Measurements from ENCODE around the gene ALKAL2.

DNA sequence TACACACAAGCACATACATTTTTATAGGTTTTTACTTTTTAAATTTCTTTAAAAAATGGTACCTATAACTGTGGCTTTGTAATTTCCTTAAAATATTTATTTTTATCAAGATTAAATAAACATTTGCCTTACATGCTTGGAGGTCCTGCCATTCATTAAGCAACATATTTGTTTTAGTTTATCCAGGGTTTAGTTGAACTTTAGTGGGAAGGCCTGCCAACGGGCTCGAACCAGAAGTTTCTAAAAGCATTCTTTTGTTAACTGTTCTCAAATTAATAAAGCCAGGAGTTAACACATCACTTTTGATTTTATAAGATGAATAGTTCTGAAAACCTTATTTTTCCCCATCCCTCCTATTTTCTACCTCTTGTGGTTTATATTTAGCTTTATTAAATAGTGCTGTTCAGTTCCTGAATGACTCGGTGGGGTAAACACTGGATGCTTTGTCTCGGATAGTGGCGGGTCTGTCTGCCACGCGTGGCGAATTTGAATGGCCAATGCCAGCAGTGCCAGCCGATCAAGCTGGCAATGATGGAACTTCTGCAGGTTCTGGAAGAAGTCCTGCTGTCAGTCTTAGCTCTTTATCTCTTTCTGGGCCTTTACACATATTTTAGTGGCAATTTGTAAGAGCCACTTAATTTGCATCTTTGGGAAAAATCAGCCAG lies 56.2 kb downstream of the ALKAL2 start:
- TF ChIP-seq, protein P1, sequence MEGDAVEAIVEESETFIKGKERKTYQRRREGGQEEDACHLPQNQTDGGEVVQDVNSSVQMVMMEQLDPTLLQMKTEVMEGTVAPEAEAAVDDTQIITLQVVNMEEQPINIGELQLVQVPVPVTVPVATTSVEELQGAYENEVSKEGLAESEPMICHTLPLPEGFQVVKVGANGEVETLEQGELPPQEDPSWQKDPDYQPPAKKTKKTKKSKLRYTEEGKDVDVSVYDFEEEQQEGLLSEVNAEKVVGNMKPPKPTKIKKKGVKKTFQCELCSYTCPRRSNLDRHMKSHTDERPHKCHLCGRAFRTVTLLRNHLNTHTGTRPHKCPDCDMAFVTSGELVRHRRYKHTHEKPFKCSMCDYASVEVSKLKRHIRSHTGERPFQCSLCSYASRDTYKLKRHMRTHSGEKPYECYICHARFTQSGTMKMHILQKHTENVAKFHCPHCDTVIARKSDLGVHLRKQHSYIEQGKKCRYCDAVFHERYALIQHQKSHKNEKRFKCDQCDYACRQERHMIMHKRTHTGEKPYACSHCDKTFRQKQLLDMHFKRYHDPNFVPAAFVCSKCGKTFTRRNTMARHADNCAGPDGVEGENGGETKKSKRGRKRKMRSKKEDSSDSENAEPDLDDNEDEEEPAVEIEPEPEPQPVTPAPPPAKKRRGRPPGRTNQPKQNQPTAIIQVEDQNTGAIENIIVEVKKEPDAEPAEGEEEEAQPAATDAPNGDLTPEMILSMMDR (IDR thresholded peaks at IDR 0.05), result no peak
- no peak for TF ChIP-seq POLR2A (IDR thresholded peaks at IDR 0.05)
